Right cardiac atrium (tissue), 5 donors: ENCODE results near the gene CC2D2B. TPM values are rescaled to one million over a fixed set of nuclear protein-coding genes. Genes with fewer than 3 reads are reported as not detected.
"Not testable (repeated sequence)": the region's sequence is repeated elsewhere in the genome, so short reads cannot be mapped to it uniquely, and the experiment has no call there.

ENCODE experiments used
- ATAC-seq, 2 donors: fragments of 200-7000 bp; cut with Tn5 transposase; one replicate each; pipeline versions ENCODE4 v1.8.0 to v1.9.1; 2020; ENCODE audit warnings: moderate library complexity in 2 of 2, mild to moderate bottlenecking in 1 of 2
- DNase-seq, 3 donors: peaks; one replicate each; pipeline ENCODE4 v3.0.0-alpha.2; 2020
- H3K27ac ChIP-seq: one replicate; pipeline ENCODE4 v1.5.1; 2013; ENCODE audit warnings: mild to moderate bottlenecking, low read length, control low read depth, moderate library complexity
- H3K27me3 ChIP-seq: one replicate; pipeline ENCODE4 v1.6.1; 2013; ENCODE audit not compliant: control insufficient read depth, insufficient read depth
- H3K4me1 ChIP-seq: one replicate; pipeline ENCODE4 v1.6.1; 2013; ENCODE audit warnings: low read length; ENCODE audit not compliant: control insufficient read depth, insufficient read depth
- H3K4me3 ChIP-seq: one replicate; pipeline ENCODE4 v1.5.1; 2013; ENCODE audit warnings: low read length, control low read depth
- H3K9me3 ChIP-seq: one replicate; pipeline ENCODE4 v1.6.1; 2013; ENCODE audit warnings: low read length; ENCODE audit not compliant: control insufficient read depth
- WGBS: extraction: QIAGEN DNeasy Blood & Tissue Kit; methylation state at CpG from one replicate; pipeline ENCODE4 v1.1.7; 2013; 5-methylcytosine and 5-hydroxymethylcytosine counted together
- intact Hi-C, 4 donors: fragments of 100-400 bp; cut with DNase I; formaldehyde crosslinking; loops; one replicate each; pipeline versions ENCODE4 v1.11.0 to v1.14.0; 2022 to 2023
- polyA plus RNA-seq: library from polyadenylated mRNA; stranded (reverse); fragments of 200-250 nt; gene quantifications from one replicate; pipeline ENCODE4 v1.2.3, GENCODE V29; 2013
- total RNA-seq, 4 donors: library from RNA; stranded (reverse); fragmentation: NEBNext Ultra II Directional; extraction: Animal tissue kit (Norgen Biotek cat#: 25700); gene quantifications; one replicate each; pipeline ENCODE4 v1.2.1, GENCODE V29; 2021
- donor health status: healthy with polysubstance abuse.
- donor health status: DM: no; HTN: yes; CAD: no.
- donor health status: DM: no; HTN: no; CAD: no.
- donor health status: DM: no; HTN: yes; CAD: no; lungs with severe emphysema.
- donor health status: DM: yes; HTN: yes; CAD: no.

The CC2D2B gene
- total and polyA plus RNA-seq, 5 donors = 0.77 to 3.0 (median 1.7) TPM

DNA sequence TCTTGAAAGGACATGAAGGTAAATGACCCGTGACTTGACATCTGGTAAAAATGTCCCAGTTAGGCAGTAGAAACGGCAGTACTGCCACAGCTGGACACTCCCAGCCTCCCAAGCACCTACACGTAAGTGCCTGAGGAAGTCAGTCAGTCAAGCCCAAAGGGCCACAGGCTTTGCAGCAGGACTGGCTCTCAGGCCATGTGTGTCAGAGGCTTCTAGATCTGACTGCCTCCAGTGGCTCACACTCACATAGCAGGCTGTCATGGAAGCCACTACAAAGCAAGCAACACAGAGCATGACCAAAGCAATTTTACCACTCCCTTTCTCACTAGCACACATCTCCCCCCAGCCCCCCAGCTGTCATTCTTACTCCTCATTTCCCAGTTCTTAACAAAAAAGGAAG, 117.8 kb downstream of the CC2D2B start:
- no peak overlapping the region for H3K4me3 ChIP-seq
- 84% methylated on average over 3 of the region's 3 CpGs for WGBS
- no peak for DNase-seq
- no peaks in the 10 kb centered on the region for H3K9me3 ChIP-seq
- ATAC-seq = no peak
- H3K27ac ChIP-seq = no peak overlapping the region
- intact Hi-C loops = no loop called here
- H3K27me3 ChIP-seq = no peaks in the 10 kb centered on the region
- no peaks in the 10 kb centered on the region for H3K4me1 ChIP-seq

DNA sequence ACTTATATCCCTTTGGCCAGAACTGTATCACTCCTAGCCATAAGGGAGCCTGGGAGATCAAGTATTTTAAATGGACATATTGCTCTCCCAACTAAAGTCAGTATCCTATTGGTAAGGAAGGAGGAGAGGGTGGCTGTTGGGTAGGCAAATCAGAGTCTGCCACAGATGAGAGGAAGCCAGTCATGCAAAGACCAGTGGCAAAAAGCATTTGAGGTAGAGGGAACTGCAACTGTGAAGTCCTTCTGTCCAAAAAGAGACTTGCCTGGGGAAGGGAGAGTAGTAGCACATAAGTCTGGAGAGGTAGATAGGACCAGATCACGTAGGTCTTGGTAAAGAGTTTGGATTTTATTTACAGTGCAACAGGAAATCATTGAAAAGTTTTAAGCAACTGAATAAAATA, 126.8 kb downstream of the CC2D2B start:
- Histone ChIP-seq H3K27me3 (no peaks in the 10 kb centered on the region), H3K4me1 (no peaks in the 10 kb centered on the region), H3K4me3 (no peak overlapping the region), H3K27ac (no peak overlapping the region), H3K9me3 (no peaks in the 10 kb centered on the region)
- whole genome bisulfite sequencing = 91% methylated on average over 1 of the region's 1 CpG
- intact Hi-C loops = no loop called here
- no peak for DNase-seq
- no peak for ATAC-seq

DNA sequence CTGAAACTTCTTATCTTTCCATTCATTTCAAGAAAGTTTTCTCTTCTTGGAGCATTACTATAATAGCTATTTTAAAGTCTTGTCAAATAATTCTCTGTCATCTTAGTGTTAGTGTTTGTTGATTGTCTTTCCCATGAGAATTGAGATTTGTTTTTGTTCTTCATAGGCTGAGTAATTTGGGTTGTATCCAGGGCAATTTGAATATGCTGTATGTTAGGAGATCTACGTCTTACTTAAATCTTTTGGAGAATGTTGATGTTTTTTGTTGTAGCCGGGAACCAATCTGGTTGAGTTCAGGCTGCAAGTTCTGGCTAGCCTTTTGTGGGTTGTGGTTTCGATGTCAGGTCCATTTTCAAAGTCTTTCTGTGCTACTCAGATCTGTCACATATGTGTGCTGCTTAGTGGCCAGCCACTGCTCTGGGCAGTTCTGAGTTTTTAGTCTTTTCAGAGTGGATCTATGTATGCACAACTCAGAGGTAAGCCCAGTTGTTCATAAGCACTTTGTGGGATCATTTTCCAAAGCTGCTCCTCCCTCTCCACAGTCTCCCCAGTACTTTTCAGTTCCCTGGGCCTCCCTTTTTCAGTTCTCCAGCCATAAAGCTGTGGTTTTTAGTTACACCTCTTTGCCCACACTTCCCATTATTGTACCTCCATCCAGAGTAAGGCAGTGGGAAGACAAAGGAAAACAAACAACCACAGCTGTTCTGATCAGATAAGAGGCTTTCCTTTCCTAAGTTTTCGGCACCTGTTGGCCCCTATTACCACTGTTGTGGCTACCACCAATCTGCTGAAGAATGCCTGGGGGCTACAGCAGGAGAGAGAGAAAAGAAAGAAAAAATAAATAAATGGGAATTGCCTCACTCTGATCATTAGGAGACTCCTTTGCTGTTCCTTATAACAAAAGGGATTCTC, 131.0 kb downstream of the CC2D2B start:
- H3K27me3 ChIP-seq = no peaks in the 10 kb centered on the region
- ATAC-seq = no peak
- H3K4me1 ChIP-seq = no peaks in the 10 kb centered on the region
- no peak for DNase-seq
- intact Hi-C loops = no loop called here
- 82% methylated on average over 4 of the region's 4 CpGs for whole genome bisulfite sequencing
- H3K9me3 ChIP-seq = no peaks in the 10 kb centered on the region
- no peak overlapping the region for H3K4me3 ChIP-seq
- H3K27ac ChIP-seq = no peak overlapping the region

DNA sequence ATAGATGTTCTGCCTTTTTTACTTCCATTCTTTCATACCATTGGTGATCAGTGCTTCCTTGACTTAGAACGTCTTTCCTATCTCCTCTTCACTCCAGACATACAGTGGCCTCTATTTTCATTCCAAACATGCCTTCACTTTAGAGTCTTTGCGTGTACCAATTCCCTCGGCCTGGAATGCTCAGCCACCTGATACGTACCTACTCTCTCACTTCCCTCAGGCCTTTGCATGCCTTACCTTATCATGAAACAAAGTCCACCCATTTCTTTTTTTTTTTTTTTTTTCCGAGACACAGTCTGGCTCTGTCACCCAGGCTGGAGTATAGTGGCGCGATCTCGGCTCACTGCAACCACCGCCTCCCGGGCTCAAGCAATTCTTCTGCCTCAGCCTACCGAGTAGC, 133.4 kb downstream of the CC2D2B start:
- ATAC-seq (no peak), DNase-seq (no peak)
- Histone ChIP-seq H3K4me3 (no peak overlapping the region), H3K9me3 (no peaks in the 10 kb centered on the region), H3K27me3 (no peaks in the 10 kb centered on the region), H3K4me1 (no peaks in the 10 kb centered on the region), H3K27ac (no peak overlapping the region)
- intact Hi-C loops = no loop called here
- WGBS = 92% methylated on average over 11 of the region's 11 CpGs

DNA sequence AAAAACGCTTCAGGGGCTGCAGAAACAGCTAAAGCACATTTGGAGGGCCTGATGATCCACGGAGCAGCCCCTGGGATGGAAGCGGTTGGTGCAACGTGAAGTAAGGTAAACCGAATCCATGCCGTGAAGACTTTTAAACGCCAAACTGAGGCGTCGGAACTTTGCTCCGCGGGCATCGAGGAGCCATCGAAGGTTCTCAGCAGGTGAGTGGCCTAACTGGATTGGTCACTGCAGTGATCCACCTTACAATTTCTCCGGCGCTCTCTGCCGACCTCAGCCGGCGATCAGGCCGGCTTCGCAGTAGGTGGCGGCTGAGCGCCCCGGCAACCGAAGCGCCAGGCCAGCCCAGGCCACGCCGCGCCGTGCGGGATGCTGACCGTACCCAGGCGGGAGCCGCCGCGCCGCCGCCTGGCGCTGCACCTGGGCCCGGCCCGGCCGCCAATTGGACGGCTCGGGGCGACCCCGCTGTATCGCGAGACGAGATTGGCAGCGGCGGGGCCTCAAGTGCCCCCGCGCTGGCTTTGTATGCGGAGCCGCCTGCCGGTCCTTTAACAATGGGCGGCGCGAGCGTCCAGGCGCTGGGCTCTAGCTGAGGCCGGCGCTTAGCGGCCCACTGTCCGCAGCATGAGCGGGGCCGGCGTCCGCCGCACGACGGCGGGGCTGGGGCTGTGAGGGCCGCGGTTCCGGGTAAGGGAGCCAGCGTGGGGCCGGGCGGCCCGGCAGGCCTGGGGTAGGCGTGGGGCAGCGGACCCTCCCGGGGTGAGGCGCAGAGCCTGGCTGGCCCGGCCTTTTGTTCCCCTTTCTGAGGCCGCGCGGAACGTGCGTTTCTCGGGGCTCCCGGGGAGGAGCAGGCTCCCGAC, 135.5 kb downstream of the CC2D2B start, which contains the start of gene CCNJ:
CCNJ (plus strand) TSS at position 551 of the 860 bp plus-strand sequence. CDS start 811 bp downstream, outside the sequence.
- H3K4me3 ChIP-seq = peak within 1 kb of the TSS; percentile 64
- no peaks in the 10 kb centered on the region for H3K9me3 ChIP-seq
- 2% methylated on average over 92 of the region's 92 CpGs for WGBS
- H3K27ac ChIP-seq = peak within 1 kb of the TSS; percentile 32
- ATAC-seq = peak; percentile 97 to 98
- H3K27me3 ChIP-seq = no peaks in the 10 kb centered on the region
- no peaks in the 10 kb centered on the region for H3K4me1 ChIP-seq
- intact Hi-C loops = no loop called here
- peak; percentile 92 to 96 (median 95) for DNase-seq

DNA sequence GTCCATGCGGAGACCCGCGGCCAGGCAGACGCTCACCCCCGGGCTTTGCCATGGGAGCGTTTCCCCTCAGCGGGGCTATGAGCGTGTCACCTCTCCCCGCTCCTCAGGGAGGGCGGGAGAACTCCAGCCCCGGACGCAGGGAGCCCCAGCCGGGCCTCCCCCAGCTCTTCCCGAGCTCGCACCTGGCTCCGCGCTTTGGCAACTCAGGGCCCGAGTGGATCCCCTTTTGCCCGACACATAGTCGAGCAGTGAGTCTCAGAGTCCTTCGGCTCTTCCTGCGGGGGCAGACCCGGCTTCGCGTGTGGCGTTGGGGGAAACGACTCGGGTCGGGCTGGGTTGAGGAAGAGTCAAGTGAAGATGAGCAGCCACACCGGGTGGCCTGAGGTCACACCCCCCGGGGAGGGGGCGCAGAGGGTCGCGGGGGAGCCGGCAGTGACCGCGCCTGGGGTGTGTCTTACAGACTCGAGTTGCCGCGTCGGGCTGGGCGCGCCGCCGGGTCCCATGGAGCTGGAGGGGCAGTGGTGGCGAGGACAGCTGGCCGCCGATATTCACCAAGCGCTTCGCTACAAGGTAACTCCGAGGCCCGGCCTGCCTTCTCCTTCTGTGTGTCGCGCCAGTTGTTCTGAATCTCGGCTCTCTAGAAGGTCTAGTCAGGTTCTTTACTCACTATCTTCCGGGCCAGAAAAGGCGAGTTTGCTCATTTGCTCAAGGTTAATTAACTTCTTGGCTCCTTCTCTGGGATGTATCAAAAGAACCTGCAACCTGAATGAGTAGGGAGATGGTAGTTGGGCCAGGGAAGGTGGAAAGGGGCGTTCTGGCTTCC, 136.3 kb downstream of the CC2D2B start:
- no peaks in the 10 kb centered on the region for H3K9me3 ChIP-seq
- WGBS = 1% methylated on average over 58 of the region's 58 CpGs
- intact Hi-C loops = no loop called here
- ATAC-seq = peak; percentile 59 to 73
- peak; percentile 64 to 83 (median 83) for DNase-seq
- peak overlapping the region; percentile 32 for H3K27ac ChIP-seq
- no peaks in the 10 kb centered on the region for H3K27me3 ChIP-seq
- peak overlapping the region; percentile 64 for H3K4me3 ChIP-seq
- no peaks in the 10 kb centered on the region for H3K4me1 ChIP-seq

DNA sequence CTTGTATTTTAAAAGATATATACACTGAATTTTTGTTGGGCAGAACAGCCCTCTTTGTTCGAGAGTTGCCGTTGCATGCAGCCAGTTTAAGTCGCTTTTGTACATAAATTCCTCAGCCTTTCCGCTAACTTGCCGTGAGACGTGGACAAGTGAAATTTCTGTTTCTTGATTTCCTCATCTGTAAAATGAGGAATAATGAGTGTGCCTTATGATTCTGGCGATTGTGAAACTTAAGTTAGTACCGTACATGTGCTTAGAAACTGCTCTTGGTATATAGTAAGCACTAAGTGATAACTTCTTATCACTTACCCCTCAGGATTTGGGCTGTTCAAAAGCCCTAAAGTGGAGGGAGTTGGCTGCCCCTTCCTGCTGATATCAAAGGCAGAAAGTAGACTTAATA, 137.0 kb downstream of the CC2D2B start:
- ATAC-seq (no peak), DNase-seq (no peak)
- Histone ChIP-seq H3K4me1 (no peaks in the 10 kb centered on the region), H3K27me3 (no peaks in the 10 kb centered on the region), H3K9me3 (no peaks in the 10 kb centered on the region), H3K4me3 (peak overlapping the region; percentile 64), H3K27ac (no peak overlapping the region)
- intact Hi-C loops = no loop called here
- 36% methylated on average over 8 of the region's 8 CpGs for WGBS

DNA sequence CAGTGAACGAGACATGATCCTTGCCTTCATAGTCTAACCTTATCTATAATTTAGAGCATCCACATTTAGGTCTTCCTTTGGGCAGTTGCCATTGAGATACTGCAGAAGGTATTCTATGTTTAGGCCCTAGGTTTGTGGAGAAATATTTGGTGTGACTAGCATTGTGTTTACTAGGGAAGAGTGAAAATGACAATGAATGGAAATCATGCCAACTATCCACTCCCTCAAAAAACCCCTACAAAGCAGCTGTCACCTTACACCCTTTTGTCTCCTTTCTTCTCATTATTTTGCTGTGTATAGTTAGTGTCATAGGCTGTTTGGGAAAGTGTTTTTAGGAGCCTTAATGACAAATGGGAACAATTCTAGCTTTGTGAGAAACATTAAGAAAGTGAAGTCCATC, 138.8 kb downstream of the CC2D2B start:
- Histone ChIP-seq H3K4me1 (no peaks in the 10 kb centered on the region), H3K4me3 (no peak overlapping the region), H3K27ac (no peak overlapping the region), H3K27me3 (no peaks in the 10 kb centered on the region), H3K9me3 (no peaks in the 10 kb centered on the region)
- no peak for ATAC-seq
- WGBS = 66% methylated on average over 1 of the region's 1 CpG
- no peak for DNase-seq
- intact Hi-C loops = no loop called here

DNA sequence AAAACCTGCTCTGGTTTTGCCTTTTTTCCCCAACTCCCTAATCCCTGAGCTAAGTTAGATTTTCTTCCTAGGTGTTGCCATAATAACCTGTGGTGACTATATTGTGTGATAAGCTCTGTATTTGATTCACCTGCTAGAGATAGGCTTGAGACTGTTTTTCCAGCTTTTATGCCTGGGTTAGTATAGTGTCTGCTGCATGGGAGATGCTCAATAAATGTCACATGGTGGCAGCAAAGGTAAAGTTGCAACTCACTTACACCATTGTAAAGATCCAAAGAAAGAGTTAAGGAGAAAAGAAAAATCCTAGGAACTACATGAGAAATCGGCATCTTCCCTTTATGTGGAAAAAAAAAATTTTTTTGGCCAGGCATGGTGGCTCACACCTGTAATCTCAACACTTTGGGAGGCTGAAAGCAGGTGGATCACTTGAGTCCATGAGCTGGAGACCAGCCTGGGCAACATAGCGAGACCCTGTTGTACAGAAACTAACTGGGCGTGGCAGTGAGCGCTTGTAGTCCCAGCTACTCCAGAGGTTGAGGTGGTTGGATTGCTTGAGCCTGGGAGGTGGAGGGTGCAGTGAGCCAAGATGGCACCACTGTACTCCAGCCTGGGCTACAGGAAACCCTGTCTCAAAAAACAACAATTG, 139.4 kb downstream of the CC2D2B start:
- Histone ChIP-seq H3K27me3 (no peaks in the 10 kb centered on the region), H3K4me1 (no peaks in the 10 kb centered on the region), H3K27ac (no peak overlapping the region), H3K9me3 (no peaks in the 10 kb centered on the region), H3K4me3 (no peak overlapping the region)
- intact Hi-C loops = no loop called here
- no peak for DNase-seq
- 93% methylated on average over 4 of the region's 4 CpGs for WGBS
- ATAC-seq = no peak

DNA sequence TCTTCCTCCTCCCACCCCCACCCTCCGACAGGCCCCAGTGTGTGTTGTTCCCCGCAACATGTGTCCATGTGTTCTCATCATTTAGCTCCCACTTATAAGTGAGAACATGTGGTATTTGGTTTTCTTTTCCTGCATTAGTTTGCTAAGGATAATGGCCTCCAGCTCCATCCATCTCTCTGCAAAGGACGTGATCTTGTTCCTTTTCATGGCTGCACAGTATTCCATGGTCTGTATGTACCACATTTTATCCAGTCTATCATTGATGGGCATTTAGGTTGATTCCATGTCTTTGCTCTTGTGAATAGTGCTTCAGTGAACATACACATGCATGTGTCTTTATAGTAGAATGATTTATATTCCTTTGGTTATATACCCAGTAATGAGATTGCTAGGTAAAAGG, 140.2 kb downstream of the CC2D2B start:
- H3K4me3 ChIP-seq, H3K9me3 ChIP-seq, ATAC-seq, DNase-seq, H3K27ac ChIP-seq, H3K27me3 ChIP-seq, H3K4me1 ChIP-seq, intact Hi-C loops: not testable (repeated sequence)
- 96% methylated on average over 3 of the region's 3 CpGs for WGBS
